HL-60 (cell line): ENCODE data around the gene VIPAS39.
A peak's percentile ranks its signal among the peaks of the same experiment; 100 is the strongest.

ENCODE experiments used
- DNase-seq, 2 experiments: peaks; one replicate each; pipeline ENCODE4 v3.0.0-alpha.2; 2010 to 2020; ENCODE audit warnings: low read depth in 1 of 2, low spot score in 1 of 2
- H3K27ac ChIP-seq: fragments of 250-450 bp; sonication (Bioruptor Pico); replicated peaks from 2 replicates; pipeline ENCODE4 v1.5.1; 2020; ENCODE audit warnings: mild to moderate bottlenecking, moderate library complexity
- H3K27me3 ChIP-seq: fragments of 250-450 bp; sonication (Bioruptor Pico); 2 replicates; pipeline ENCODE4 v1.5.1; 2021; ENCODE audit warnings: mild to moderate bottlenecking, moderate library complexity; ENCODE audit not compliant: insufficient read depth, poor library complexity, severe bottlenecking
- H3K4me3 ChIP-seq: replicated peaks from 2 replicates; pipeline ENCODE4 v1.5.1; 2011; ENCODE audit warnings: mild to moderate bottlenecking, control low read depth, low read length; ENCODE audit not compliant: insufficient read depth
- GABPA ChIP-seq: IDR thresholded peaks from 2 replicates; pipeline ENCODE4 v1.6.1; 2012; ENCODE audit warnings: low read depth
- POLR2AphosphoS5 ChIP-seq: IDR thresholded peaks from 2 replicates; pipeline ENCODE4 v1.6.1; 2012; ENCODE audit warnings: low read depth
- SPI1 ChIP-seq: IDR thresholded peaks from 2 replicates; pipeline ENCODE4 v1.6.1; 2012; ENCODE audit warnings: low read depth, mild to moderate bottlenecking, borderline replicate concordance
- TF ChIP-seq, protein P1 (sequence below): IDR thresholded peaks from 2 replicates; pipeline ENCODE4 v1.6.1; 2012; ENCODE audit warnings: low read depth; ENCODE audit not compliant: insufficient replicate concordance
- TF ChIP-seq, protein P2 (sequence below): IDR thresholded peaks from one replicate; pipeline ENCODE4 v1.5.1; 2011; ENCODE audit warnings: low read length, control low read depth, inconsistent platforms; ENCODE audit not compliant: insufficient read depth

VIPAS39 gene

DNA sequence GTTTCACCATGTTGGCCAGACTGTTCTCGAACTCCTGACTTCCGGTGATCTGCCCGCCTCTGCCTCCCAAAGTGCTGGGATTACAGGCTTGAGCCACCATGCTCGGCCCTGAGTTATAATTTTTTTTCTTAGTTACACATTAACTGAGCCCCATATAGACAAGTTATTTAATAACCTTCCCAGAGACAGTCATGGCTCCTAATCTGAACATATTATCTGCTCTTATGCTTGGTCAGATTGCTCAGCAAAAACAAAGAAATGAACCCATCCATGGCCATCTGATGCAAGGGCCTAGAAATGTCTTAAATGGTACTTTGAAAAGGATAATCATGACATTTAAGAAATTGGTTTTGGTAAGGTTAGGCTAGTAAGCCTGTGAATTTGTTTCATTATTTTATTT lies 67.2 kb downstream of the VIPAS39 start:
- TF ChIP-seq, protein P1, sequence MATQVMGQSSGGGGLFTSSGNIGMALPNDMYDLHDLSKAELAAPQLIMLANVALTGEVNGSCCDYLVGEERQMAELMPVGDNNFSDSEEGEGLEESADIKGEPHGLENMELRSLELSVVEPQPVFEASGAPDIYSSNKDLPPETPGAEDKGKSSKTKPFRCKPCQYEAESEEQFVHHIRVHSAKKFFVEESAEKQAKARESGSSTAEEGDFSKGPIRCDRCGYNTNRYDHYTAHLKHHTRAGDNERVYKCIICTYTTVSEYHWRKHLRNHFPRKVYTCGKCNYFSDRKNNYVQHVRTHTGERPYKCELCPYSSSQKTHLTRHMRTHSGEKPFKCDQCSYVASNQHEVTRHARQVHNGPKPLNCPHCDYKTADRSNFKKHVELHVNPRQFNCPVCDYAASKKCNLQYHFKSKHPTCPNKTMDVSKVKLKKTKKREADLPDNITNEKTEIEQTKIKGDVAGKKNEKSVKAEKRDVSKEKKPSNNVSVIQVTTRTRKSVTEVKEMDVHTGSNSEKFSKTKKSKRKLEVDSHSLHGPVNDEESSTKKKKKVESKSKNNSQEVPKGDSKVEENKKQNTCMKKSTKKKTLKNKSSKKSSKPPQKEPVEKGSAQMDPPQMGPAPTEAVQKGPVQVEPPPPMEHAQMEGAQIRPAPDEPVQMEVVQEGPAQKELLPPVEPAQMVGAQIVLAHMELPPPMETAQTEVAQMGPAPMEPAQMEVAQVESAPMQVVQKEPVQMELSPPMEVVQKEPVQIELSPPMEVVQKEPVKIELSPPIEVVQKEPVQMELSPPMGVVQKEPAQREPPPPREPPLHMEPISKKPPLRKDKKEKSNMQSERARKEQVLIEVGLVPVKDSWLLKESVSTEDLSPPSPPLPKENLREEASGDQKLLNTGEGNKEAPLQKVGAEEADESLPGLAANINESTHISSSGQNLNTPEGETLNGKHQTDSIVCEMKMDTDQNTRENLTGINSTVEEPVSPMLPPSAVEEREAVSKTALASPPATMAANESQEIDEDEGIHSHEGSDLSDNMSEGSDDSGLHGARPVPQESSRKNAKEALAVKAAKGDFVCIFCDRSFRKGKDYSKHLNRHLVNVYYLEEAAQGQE: no peak
- TF ChIP-seq GABPA (no peak), POLR2AphosphoS5 (no peak), SPI1 (no peak)
- TF ChIP-seq, protein P2, sequence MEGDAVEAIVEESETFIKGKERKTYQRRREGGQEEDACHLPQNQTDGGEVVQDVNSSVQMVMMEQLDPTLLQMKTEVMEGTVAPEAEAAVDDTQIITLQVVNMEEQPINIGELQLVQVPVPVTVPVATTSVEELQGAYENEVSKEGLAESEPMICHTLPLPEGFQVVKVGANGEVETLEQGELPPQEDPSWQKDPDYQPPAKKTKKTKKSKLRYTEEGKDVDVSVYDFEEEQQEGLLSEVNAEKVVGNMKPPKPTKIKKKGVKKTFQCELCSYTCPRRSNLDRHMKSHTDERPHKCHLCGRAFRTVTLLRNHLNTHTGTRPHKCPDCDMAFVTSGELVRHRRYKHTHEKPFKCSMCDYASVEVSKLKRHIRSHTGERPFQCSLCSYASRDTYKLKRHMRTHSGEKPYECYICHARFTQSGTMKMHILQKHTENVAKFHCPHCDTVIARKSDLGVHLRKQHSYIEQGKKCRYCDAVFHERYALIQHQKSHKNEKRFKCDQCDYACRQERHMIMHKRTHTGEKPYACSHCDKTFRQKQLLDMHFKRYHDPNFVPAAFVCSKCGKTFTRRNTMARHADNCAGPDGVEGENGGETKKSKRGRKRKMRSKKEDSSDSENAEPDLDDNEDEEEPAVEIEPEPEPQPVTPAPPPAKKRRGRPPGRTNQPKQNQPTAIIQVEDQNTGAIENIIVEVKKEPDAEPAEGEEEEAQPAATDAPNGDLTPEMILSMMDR: no peak
- Histone ChIP-seq H3K27ac (no peak overlapping the region), H3K27me3 (no peaks in the 10 kb centered on the region), H3K4me3 (no peak overlapping the region)
- no peak for DNase-seq

DNA sequence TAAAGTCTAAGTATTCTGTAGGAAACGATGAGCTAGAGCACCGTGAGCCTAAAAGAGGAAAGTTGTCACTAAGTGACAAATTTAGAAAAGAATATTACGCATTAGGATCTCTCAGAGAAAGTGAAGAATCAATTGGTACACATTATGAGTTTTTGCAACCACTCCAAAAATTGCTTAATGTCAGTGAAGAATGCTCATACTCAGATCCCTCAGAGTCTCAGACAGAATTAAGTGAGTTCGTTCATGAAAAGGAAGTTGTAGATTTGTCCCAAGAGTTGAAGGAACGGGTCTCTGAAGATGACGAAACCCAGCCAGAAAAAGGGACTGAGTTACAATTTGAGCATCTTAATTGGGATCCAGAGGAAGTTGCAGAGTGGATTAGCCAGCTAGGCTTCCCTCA lies 78.7 kb downstream of the VIPAS39 start:
- Histone ChIP-seq H3K4me3 (no peak overlapping the region), H3K27ac (no peak overlapping the region), H3K27me3 (no peaks in the 10 kb centered on the region)
- peak; percentile 19 to 44 for DNase-seq
- TF ChIP-seq, protein P1: no peak
- TF ChIP-seq SPI1: no peak
- TF ChIP-seq, protein P2: no peak
- TF ChIP-seq POLR2AphosphoS5: no peak
- TF ChIP-seq GABPA: no peak

DNA sequence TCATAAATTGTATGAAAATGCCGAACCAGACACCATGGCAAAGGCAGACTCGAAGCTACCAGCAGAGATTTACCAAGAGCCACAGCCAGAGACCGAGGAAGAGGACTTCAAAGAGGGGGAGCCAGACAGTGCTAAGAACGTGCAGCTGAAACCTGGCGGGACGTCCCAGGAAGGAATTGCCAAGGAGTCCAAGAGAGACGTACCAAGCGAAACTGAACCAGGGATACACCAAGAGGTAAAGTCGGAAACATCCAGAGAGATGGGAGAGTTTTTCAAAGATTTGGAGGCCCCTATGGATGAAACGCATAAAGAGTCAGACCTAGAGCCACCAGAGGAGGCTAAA lies 79.9 kb downstream of the VIPAS39 start:
- no peak for DNase-seq
- TF ChIP-seq POLR2AphosphoS5 (no peak), GABPA (no peak), SPI1 (no peak)
- H3K4me3 ChIP-seq: peak overlapping the region; percentile 70
- H3K27me3 ChIP-seq: no peaks in the 10 kb centered on the region
- H3K27ac ChIP-seq: no peak overlapping the region; the same call in 1 of the 2 replicates

DNA sequence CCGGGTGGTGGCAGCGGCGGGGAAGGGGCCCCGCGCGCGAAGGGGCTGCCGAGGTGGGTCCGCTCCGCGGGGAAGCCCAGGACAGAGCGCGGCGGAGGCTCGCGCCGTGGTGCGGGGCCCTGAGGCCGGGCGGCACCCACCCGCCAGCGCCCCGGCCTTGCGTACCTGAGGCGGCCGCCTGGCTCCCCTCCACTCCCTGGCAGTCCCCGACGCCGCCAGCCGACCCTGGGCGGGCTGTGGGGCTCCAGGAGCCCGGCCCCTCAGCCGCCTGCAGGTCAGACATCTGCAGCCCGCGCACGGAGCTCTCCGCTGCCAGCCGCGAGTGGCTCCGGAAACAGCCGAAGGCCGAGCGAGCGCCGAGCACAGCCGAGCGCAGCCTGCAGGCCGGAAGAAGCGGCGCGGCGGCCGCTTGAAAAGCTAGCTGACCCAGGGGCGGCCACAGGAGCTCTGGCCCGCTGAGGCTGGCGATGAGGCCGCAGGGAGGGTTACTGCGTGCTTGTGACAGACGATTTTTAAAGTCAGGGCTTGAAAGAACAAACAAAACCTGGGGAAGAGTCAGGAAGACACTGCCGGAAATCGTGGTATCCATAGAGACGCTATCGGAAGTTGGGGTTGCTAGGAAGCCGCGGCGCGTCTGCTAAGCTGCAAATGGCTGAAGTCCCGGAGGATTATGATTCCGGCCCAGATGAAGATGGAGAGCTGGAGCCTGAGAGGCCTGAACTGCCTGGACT lies 80.5 kb downstream of the VIPAS39 start, which contains the start of the genes SAMD15 and TMED8:
TSS of gene SAMD15 (plus strand) at position 609 of the 731 bp plus-strand sequence. CDS start at position 649, 40 bp downstream.
TSS of gene TMED8 (minus strand) at position 324 of the 731 bp plus-strand sequence. CDS start at position 283, 41 bp downstream.
- DNase-seq: peak; percentile 29 to 60
- TF ChIP-seq POLR2AphosphoS5: no peak
- TF ChIP-seq SPI1: no peak
- peak; percentile 70 for TF ChIP-seq GABPA
- TF ChIP-seq, protein P1: no peak
- TF ChIP-seq, protein P2: no peak
- H3K27ac ChIP-seq: peak within 1 kb of the TSS; percentile 84
- no peaks in the 10 kb centered on the region for H3K27me3 ChIP-seq
- H3K4me3 ChIP-seq: peak within 1 kb of the TSS; percentile 70
